Effector CD4-positive, alpha-beta T cell (primary cell): ENCODE measurements around the gene BEST2.
A peak's percentile ranks its signal among the peaks of the same experiment; 100 is the strongest.

Experiments
- DNase-seq: peaks from one replicate; pipeline ENCODE4 v3.0.0-alpha.2; 2020

Gene BEST2

DNA sequence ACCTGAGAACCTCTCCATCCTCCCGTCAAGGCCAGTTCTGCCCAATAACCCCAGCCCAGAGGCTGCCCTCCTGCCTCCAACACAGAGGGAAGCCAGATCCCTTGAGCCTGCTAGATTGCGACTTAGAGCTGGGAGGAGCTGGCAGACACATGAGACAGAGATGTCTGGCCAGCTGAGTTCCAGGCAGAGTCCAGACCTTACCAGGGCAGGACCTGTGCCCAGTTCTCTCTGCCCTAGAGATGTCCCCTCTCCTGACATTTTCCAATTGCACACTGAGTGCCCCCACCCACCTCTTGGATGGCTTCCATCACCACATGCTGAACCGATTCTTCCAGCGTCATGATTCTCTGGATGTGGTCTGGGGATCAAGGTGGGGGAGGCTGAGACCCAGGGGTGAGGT is 20.7 kb downstream of the BEST2 start:
- DNase-seq = no peak

DNA sequence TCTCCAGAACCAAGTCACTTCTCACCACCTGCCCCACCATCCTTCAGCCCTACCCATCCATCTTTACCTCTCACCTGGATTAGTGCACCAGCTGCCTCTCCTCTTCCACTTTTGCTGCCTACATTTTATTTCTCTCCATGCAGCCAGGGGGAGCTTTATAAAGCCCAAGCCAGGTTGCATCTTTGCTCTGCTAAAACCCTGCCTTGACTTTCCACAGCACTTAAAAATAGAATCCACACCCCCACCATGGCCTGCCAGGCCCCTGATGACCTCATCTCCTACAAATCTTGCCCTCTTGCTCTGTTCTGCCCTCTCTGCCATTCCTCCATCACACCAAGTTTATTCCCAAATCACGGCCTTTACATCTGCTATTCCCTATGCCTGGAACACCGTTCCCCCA is 22.0 kb downstream of the BEST2 start:
- DNase-seq = no peak

DNA sequence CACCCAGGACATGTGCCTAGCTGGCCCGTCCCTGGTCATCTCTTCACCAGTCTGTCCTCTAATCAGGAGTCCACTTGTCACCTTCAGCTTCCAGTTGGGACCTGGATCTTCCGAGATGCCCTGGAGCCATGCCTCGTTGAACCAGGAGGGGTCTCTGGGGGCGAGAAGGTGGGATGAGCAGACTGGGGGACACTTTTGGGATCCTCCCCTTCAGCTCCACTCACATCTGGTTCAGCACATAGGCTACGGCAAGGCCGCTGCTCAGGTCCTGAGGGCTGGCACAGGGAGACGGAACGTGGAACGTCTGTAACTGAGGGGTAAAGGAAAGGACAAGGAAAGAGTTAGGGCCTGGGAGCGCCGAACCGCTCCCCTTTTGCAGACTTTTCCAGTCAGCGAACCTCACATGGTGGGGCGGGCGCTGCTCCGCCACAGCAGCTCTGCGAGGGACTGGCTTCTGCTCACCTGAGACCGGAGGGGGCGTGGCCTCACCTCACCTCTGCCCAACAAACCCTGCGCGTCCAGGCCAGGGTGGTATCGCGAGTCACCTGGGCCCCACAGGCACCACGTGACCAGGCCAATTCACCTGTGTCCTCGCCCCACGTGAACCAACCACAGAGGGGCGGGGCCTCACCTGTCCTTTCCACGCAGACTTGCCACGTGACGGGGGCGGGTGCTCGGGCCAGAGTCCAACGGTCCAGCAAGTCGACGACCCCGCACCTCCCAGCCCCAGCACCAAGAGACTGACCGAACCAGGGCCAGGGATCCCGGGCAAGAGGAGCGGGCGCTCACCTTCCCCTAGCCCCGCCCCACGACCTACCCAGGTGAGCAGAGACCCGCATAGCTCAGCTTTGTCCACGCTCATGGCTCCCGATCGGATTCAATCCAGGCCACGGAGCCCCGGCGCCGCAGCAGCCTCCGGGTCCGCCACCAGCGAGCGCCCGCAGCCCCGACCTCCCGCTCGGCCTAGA is 23.3 kb downstream of the BEST2 start, which contains the start of gene HOOK2:
TSS of gene HOOK2 (minus strand) at position 965 of the 968 bp plus-strand sequence. CDS start at position 862, 103 bp downstream.
- peak; percentile 32 for DNase-seq

DNA sequence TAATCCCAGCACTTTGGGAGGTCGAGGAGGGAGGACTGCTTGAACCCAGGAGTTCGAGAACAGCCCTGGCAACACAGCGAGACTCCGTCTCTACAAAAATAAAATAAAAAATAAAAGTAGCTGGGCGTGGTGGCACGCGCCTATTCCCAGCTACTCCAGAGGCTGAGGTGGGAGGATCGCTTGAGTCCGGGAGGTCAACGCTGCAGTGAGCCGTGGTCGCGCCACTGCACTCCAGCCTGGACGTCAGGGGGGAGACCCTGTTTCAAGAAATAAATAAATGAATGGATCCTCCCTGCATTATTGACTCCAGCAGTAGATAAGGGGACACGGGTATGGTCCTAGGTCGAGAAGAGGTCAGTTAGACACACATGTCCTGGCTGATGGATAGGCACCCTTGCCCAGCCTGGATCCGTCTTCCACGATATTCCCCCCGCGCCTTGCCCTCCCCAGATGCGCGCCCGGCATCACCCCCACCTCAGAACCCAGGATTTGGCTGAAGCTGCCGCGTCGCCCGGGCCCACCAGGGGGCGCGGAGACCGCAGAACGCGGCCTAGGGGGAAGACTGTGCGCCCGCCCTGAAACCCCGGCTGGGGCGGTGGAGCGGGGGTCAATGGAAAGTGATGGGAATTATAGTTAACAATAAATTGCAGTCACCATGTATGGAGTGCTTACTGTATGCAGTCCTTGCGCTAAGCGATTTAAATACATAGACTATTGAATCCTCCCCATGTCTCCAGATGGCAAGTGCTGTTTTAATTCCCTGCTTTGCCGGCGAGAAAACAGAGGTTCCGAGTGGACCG is 25.8 kb downstream of the BEST2 start:
- DNase-seq = peak; percentile 73

DNA sequence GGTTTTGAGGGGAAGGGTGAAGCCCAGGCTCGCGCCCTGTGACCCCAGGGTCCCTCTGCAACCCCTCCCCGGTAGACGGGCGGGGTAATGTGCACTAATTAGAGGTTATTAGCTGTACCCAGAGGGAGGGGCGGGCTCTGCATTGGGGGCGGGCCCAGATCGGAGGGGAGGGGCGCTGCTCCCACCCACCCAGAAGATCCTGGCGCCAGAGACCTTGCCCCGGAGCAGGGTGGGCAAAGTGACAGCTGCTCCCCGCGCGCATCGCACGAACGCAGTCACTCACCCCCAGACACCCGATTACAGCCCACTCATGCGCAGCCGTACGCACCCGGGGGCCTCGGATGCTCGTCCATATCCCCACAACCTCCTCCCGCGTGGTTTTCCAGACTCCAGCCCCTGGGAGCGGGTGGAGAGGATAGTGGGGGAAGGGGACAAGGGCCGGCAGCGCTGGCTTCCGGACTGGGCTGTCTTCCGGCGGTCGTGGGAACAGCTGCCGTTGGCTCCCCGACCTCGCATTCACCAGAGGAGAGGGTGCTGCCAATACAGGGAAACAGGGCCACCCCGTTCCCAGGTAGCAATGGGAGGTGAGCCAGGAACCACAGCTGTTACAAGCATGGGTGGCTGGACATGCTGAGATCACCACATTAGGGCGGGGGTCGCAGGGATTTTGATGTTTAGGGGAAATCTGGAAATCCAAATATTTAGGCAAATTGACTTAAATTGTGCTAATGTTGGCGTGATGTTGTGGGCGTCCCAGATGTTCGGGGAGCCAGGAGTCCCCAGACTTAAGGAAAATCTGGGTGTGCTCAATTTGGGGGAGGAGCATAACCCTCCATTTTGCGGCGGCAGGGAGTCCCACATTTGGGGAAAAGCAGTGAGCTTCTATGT is 26.7 kb downstream of the BEST2 start:
- peak; percentile 35 for DNase-seq

DNA sequence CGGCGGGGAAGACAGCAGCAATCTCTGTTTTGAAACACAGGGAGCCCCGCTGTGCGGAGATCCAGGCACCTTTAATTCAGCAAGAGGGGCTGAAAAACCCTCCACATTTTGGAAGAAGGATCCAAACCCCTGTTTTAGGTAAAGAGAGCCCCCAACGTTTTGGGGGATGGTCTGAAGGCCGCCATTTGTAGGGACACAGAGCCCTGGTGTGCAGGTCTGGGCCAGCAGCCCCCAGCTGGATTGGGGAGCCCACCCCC is 27.2 kb downstream of the BEST2 start:
- DNase-seq = no peak

DNA sequence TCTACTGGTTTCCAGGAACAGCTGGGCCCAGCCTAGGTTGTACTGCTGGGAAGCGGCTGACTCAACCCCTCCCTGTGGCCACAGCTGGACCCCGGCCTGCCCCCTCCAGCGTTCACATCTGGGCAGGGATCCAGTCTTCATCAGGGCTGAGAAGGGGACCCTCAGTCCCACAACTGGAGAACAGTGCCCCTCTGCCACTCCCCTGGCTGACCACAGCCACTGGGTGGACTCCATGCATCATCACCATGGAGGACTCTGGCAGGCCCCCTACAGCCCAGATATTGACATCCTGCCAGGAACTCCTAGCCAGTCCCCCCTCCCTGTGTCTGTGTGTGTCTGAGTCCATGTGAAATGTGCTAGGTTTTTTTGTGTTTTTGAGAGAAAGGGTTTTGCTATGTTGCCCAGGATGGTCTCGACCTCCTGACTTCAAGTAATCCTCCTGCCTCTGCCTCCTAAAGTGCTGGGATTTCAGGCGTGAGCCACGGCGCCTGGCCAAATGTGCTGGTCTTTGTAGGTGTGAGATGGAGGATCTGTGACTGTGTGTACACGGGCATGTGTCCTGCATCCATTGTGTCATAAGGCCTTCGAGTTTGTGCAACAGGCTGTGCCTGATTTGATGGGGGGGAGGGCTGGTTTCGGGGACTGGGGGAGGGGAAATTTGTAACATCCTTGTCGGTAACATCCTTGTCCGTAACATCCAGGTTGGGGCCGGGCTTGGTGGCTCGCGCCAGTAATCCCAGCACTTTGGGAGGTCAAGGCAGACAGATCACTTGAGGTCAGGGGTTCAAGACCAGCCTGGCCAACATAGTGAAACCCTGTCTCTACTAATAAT is 27.8 kb downstream of the BEST2 start:
- DNase-seq = no peak

DNA sequence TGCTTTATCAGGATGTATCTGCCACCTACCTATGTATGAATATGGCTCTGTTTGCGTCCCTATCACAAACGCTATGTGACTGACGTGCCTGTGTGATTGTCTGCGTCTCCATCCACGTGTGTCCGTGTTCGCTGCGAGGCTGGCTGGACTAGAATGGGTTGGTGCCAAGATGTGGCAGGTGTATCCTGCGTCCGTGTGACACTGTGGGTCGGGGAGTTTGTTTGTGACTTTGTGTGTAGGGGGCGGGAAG is 30.5 kb downstream of the BEST2 start:
- peak; percentile 91 for DNase-seq

DNA sequence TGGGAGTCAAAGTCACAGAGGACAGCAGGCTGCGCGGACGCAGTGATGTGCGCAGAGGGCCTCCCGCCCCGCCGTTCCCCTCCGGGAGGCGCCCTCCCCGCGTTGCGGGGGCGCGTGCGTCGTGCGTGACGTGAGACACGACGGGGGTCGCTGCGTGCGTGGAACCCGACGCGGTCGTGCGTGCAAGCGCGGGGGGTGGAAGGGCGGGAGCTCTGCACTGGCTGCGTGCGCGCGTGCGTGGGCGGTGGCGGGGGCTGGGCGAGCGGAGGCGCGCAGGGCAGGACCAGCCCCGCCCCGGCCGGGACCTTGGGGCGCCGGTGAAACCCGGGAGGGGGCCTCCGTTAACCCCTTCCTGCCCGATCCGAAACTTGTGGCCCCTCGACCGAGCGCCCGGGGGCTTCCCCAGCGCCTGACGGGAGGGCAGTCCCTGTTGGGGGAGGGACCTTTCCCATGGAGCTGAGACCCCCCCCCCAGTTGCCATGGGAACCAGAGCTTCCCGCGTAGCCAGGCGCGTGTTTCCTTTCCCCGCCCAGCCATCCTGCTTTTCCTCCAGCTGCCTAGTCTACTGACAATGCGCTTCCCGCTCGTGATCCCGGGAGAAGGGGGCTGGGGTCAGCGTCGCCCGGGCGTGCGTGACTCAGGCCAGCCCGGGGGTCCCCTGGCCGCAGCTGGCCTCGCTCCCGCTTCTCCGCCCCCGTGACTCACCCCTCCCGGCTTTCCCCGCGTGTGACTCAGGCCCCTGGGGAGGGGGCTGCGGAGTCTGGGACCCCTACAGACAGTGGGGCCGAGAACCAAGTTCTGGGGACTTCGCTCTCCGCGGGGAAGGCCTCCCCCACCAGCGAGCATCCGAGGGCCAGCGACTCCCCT is 31.1 kb downstream of the BEST2 start:
- DNase-seq = peak; percentile 95

DNA sequence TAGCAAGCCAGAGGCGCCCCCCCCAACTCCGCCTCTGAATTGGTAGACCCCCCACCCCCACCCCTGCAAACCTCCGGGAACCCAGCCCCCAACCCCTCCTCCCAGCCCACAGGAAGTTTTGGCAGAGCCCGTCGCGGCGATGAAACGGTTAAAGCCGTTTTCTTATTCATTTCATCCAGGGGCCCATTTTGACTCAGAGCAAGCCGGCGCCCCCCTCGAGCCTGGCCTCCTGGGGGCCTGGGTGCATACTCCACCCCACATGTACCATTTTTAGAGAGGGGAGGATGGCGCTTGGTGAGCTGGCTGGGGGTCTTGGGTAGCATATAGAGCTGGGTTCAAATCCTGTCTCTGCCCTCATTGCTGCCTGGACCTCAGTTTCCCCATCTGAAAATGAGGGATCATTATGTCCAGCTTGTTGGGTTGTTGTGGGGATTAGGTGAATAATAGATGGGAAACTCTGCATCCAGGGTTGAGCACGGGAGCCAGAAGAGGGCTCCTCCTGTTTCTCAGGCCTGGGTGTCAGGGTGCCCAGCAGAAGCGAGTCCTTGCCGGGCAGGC is 31.8 kb downstream of the BEST2 start:
- peak; percentile 23 for DNase-seq

DNA sequence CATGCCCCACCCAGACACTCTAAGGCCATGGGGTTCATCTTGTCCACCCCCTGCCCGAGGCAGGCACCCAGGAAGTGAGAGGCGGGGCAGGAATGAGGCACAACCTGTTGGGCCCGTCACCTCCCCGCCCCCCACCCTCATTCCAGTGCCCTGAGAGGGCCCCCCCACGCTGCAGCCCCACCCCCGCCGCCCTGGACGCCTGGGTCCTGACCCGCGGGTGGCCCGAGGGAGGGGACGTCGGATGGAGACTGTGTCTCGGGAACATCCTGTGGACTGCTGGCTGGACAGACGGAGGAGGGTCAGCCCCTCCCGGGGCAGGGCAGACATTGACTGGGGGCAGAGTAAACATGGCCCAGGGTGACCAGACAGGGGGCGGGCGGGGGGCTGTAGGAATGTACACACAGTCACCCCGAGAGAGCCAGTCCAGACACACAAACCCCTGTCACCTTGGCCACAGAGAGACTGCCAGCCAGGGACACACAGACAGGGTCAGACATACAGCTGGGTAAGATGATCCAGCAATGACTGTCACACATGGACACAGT is 32.3 kb downstream of the BEST2 start:
- no peak for DNase-seq

DNA sequence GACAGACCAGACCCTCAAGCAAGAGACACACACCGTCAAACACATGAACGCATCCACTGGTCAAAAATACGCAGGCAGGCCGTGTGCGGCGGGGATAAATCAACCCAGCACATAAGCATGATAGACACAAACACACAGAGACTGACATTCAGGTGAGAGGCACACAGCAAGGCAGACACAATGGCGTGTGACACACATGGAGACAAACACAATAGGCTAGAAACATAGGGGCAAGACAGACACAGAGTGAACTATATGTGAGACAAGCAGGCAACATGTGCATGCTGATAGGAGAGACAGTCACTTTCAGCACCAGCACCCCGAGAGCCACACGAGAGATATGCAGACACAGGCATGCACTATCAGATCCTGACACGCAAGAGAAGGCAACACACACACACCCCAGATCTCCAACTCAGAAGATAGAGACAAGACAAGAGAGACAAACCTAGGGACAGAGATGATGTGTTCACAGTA is 32.8 kb downstream of the BEST2 start:
- no peak for DNase-seq

DNA sequence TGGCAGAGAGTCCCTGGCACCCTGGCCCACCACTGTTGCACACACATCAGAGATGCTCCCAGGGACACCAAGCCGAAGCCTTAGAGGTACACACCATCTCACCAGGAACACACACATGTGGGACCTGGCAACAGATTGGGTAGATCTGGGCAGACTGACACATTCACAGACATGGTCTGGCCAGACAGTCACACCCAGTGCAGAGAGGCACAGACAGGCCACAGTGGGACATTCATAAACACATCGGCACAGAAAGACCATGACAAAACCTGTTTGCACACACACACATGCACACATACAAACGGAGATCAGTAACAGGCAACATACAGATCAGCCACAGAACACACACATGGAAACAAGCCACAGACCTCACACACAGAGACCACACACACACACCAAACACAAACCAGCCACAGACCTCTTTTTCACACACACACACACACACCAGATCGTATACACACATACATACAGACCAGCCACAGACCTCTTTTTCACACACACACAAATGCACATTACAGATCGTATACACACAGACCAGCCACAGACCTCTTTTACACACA is 33.4 kb downstream of the BEST2 start:
- peak; percentile 34 for DNase-seq

DNA sequence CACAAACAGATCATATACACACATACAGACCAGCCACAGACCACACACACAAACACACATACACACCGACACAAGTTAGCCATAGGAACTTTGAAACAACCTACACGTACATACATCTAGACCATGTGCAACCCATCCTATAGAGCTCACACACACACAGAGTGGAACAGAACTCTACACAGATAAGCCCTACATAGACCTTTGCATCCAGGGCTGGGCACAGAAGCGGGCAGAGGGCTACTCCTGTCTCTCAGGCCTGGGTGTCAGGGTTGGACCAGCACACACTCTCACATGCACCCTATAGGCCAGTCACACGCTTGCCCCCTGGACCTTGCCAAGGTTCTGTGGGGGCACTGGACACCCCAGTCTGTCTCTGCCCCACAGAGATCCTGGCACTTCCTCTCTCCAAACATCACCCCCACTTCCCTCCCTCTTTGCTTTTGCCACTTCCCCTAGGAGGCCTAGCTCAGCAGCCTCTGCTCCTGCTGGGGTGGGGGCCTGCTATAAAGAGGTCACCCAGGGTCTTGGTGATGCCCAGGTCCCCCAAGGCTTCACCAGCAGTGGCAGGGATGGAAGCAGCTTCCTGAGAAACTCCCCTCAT is 33.9 kb downstream of the BEST2 start:
- no peak for DNase-seq

DNA sequence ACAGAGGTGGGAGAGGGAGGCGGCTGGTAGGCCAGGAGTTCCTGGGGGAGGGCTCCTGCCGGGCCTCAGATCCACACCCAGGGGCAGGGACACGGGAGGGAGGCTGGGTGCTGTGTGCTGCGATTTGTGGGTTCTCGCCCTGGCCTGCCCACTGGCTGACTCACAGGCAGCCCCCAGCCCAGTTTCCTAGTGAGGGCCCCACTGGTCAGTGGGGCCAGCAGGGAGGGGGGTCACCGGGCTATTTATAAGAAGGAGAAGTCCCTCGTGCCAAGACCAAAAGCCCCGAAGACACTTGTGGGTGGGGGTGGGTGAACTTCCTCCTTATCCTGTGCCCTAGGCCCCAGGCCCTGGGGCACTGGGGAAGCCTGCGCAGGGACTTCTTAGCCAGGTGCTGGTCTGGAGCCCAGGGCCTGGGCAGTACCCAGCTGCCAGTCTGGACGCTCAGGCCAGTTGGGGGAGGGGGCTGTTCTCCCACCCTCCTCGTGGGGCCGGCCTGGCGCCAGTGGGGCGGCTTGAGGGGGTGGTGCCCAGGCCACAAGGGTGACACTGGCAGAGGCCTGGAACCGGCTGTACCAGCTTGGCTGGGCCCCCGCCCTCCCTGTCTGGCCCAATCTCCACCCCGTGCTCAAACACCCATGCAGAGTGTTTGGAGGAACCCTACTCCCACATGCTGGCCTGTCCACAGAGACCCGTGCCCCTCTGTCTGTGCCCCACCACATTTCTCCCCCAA is 34.7 kb downstream of the BEST2 start:
- no peak for DNase-seq

DNA sequence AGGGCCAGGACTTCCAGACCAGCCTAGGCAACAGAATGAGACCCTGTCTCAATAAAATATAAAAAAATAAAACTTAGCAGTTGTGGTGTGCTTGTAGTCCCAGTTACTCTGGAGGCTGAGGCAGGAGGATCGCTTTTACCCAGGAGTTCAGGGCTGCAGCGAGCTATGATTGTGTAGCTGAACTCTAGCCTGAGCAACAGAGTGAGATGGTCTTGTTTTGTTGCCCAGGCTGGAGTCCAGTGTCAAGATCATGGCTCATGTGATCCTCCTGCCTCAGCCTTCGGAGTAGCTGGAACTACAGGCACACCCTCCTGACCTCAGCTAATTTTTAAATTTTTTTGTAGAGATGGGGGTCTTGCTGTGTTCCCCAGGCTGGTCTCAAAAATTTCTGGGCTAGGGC is 35.4 kb downstream of the BEST2 start:
- no peak for DNase-seq

DNA sequence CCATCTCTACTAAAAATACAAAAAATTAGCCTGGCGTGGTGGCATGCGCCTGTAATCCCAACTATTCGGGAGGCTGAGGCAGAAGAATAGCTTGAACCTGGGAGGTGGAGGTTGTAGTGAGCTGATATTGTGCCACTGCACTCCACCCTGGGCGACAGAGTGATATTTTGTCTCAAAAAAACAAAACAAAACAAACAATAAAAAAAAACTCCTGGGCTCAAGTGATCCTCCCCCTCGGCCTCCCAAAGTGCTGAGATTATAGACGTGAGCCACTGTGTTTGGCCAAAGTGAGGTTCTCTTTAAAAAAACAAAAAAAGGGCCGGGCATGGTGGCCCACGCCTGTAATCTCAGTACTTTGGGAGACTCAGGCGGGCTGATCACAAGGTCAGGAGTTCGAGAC is 35.9 kb downstream of the BEST2 start:
- no peak for DNase-seq

DNA sequence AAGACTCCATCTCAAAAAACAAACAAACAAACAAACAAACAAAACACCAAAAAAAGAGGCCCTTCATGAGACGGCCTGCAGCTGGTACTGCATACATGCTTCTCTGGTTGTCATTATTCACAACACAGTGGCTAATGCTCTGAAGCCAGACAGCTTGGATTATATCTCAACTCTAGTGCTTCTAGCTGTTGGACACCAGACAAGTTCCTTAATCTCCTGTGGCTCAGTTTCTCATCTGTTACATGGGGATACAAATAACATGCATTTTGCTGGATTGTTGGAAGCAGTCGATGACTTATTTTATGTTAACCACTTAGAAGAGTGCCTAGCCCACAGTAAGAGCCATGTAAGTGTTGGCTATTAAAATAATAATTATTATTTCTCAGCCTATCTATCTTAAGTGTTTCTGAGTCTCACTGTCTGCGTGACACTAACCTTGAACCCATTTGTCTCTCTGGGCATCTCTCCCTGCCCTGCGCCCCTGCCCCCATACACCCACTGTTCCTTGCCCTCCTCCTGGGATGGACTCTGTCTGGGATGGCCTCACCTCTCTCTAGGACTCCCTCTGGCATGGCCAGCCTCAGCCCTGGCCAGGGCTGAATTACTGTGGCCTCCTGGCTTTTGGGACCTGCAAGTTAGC is 36.6 kb downstream of the BEST2 start:
- DNase-seq = no peak

DNA sequence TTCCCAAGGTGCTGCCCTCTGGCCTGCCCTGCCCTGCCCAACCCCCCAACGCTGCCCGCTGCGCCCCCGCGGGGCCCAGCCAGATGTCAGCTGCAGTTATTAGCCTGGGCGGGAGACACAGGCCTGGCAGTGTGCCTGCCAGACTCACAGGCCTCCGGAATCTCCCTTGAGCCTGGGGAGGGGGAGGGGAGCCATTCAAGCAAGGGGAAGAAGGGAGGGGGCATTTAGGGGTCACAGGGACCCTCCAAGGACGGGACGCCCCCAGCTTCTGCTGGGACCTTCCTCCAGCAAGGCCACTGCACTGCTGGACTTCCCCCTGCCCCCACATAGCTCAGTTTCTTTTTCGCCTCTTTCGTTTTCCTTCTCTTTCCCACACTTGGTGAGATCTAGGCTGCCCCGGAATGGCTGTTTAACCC is 37.1 kb downstream of the BEST2 start:
- peak; percentile 56 for DNase-seq
